AG20443 (cell line): ENCODE measurements around the gene PLCD3.

Experiments used
- DNase-seq: peaks from one replicate; pipeline ENCODE4 v3.0.0; 2012; ENCODE audit warnings: low spot score, mixed read lengths

Gene PLCD3

DNA sequence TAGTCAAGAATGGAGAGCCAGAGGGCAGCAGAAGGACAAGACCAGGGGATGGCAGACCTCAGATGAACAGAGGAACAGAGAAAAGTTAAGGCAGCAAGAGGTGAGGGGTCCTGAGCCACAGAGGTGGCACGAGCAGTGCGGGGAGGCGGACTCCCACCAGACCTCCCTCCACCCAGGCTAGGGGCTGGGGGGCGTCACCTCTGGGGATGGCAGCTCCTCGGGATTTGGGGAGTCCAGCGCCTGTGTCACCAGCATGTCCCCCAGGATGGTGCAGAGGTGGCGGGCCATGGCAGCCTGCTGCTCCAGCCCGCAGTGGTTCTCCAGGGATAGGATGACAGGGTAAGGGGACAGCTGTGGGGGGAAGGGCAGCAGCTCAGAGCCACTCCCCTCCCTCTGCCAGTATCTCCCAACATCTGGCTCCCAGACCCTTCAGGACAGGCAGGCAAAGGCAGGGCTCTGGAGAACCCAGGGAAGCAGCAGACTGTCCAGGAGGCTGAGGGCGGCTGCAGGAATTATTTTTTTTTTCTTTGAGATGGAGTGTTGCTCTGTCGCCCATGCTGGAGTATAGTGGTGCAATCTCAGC is 15.8 kb downstream of the PLCD3 start:
- no peak for DNase-seq

DNA sequence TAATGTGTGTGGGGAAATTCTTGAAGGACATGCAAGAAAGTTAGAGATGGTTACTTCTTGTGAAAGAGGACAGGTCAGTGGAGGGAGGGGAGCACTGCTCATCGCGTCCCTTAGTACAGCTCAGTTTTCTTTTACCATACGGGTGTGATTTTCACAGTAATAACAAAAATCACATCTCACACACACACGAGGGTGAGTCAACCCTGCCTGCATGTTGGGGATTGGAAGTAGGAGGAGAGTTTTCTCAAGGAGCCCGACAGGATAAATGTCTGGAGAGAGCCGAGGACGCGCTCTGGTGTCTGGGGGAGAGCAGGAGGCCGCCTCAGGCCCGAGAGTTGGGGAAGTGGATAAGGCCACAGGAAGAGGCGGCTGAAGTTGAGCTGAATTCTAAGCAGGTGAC is 16.4 kb downstream of the PLCD3 start:
- no peak for DNase-seq

DNA sequence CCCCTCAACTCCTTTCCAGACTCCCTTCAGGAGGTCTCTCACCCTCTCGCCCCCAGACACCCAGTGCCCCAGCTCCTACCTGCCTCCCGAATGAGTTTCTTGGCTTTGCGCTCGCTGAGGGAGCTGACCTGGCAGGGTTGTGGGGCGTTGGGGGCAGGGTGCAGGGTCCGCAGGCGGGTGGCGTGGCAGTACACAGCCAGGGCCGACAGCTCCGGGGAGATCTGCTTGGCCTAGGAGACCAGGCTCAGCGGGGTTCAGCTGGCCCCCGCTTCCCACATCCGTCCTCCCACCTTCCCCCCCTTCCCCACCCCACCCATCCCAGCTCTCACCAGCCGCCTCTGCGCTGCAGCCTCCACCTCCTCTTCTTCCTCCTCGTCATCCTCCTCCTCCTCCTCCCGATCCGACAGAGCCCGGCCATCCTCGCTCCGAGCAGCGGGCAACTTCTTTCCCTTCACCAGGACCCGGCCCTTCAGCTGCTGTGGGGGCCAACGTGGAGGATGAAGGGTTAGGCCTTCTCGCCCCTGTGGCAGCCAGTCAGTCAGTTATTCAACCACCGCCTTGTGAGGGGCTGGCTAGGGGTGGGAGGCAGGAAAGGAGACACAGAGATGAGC is 17.2 kb downstream of the PLCD3 start:
- no peak for DNase-seq

DNA sequence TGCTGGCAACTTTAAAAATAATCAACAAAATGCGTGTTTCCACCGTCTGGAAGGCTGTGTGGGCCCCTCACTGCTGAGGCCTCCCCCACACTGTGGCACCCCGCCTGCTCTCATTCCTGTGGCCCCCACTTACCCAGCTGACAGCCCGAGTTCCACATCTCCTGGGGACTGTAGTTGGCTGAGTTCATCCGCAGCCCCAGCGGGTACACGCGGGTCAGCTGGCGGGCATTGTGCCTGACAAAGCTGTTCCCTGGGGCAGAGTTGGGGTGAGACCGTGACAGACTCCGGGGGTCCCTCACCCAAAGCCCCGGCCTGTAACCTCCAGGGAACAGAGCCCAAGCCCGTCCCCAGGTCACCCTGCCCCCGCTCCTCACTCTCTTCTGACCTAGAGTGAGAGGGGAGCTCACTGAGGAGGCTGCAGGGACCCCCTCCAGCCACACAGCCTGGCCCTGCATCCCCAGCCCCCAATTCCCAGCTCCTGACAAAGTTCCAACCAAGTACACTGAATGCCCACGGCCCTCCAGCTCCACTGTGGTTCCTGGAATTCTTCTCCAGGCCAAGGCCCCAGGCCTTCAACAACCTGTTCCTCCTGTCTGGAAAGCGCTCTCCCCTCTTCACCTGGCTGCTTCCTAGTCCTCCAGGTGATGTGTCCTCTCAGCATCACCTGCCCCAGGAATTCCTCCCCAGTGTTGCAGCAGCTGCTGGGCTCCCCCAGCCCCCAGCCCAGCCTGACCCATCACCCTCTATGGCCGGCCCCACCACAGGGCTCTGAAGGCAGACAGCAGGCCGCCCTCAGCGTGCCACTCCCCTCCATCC is 18.0 kb downstream of the PLCD3 start:
- DNase-seq, result no peak

DNA sequence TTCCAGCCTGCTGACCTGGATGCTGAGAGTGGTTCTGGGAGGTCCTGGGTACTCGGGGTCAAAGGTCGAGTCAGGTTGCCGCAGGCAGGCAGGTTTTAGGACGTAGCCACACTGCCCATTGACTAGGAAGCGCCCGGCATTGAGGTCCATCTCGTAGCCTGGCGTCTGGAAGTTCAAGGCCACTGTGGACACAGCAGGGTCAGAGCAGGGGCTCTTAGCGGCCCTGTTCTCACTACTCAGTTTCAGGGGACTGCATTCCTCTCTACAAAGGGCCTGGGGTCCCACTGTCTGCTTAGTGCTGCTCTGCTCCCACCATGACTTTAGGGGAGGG is 18.9 kb downstream of the PLCD3 start:
- no peak for DNase-seq

DNA sequence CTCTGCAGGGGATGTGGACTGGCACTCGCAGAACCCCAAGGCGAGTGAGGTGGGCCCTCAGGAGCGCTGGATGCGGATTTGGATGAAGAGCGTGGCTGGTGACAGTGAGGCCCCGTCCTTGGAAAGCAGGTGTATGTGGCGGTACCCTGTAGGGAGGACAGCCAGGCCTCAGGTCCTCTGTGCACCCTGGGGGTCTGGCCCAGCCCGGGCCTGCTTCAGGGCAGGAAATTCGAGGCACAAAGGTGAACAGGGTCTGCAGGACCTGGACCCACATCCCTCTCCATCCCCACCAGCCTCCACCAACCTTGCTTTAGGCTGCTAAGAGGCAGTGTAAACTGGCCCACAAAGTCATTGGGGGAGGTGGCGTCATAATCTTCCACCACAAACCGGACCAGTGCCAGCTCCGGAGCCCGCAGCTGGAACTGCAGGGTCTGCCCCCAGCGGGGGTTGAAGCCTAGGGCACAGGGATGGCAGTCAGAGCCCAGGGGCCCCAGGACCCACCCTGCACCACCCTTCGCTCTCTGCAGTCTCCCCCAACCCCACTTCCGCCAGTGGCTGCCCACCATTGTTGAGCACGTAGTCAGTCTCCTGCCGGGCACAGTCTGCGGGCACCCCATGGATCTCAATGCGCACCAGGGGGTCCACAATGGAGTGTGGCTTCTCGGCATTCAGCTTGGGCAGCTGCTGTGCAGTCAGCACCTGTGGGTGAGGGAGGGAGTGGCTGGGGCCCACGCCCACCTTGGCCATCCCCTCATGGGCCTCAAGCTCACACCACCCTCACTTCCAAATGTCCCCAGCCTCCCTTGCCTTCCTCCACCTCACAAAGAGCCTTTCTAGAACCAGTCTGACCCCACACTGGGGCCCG is 19.5 kb downstream of the PLCD3 start:
- no peak for DNase-seq

DNA sequence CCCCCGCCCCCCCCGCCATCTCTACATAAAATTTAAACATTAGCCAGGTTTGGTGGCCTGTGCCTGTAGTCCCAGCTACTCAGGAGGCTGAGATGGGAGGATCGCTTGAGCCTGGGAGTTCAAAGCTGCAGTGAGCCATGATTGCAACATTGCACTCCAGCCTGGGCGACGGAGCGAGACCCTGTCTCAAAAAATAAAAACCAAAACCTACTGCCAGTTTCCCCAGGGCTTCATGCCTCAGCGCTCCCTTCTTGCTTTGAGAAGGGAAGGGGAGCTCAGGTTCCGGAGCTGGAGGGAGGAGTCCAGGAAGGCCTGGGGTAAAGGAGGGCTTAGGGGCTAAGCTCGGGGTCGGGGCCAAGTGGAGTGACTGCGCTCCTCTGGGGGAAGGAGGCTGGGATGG is 20.5 kb downstream of the PLCD3 start:
- no peak for DNase-seq

DNA sequence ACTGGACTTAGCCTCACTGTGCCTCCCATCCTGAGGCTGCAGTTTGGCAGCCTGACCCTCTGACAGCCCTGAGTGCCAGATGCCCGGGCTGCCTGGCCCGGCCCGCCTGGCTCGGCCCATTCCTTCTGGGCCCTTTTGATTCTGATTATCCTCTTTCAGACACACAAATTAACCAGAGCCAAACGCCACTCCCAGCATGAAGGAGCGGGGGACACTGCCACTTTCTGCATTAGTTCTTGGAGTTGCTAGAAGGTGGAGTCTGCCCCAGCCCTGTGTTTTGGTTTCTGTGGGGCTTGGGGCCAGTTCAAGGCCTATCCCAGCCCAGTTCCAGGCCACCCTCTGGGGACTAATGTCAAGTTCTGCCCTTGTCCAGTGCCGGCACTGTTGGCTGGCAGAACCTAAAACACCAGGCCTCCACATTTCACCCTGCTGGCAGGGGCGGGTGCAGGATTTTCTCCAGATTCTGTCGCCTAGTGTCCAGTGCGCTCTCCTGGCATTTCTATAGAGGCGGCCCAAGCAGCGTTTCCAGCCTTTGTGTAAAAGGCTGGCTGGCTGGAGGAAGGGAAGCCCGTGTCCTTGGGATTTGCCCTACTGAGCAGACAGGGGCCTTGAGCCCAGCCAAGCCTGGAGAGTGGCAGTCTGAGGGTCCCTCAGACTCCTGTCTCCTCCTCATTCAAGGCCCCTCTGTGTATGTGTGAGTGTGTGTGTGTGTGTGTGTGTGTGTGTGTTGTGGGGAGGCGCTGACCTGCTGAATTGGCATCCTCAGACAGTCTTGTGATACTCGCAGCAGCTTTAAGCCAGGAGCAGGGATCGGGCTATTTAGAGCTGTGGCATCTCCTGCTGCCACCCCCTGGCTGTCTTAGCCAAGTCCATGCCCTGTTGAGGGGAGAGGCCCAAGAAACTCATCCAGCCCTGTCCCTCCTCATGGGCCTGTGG is 21.4 kb downstream of the PLCD3 start:
- DNase-seq, result peak; percentile 80

DNA sequence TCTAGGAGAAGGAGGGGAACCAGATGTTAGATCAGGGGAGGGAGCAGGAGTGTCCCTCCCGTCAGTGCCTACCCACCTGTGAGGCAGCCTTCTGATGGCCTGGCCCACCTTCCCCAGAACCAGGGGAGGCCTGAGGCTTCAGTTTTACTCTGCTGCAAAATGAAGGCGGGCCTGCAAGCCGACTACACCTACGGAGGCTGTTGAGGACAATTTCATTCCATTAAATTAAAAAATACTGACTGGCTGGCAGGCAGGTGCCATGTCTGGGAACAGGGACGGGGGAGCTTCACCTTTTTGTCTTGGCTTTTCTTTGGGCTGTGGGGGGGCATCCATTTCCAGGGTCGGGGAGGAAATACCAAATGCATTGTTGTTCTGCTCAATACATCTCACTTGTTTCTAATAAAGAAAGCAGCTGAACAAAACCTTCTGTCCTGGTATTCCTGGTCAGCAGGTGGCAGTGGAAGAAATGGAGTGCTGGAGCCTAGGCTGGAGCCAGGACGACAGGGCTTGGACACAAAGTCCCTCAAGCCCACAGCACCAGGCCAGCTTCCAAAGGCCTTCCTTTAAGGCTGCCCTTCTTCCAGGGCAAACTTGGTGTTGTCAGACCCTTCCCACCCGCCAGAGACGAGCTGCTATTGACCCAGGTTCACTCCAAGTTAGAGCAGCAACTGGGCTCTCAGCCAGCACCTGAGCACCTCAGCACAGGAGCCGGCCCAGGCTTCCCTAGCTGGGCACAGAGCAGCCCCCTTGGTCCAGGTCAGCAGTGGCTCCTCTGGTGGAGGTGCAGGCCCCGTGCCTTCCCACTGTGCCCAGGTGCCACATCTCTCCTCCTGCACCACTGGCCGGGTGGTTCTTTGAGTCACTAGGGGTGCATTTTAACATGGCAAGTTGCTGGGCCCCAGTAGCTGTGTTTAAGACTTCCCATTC is 23.5 kb downstream of the PLCD3 start:
- no peak for DNase-seq

DNA sequence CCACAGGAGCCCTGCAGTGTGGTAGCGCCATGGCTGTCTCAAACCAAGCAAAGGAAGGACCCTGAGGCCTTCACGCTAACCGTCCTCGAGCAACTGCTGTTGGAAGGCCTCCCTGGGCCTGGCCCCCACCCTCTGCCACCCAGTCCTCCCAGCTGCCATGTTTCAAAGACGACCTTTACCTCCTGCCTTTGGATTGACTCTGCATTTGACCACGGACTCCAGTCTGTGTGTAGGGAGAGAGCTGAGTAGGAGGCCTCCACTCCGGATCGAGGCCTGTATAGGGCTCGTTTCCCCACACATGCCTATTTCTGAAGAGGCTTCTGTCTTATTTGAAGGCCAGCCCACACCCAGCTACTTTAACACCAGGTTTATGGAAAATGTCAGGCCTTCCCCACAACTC is 24.3 kb downstream of the PLCD3 start:
- no peak for DNase-seq

DNA sequence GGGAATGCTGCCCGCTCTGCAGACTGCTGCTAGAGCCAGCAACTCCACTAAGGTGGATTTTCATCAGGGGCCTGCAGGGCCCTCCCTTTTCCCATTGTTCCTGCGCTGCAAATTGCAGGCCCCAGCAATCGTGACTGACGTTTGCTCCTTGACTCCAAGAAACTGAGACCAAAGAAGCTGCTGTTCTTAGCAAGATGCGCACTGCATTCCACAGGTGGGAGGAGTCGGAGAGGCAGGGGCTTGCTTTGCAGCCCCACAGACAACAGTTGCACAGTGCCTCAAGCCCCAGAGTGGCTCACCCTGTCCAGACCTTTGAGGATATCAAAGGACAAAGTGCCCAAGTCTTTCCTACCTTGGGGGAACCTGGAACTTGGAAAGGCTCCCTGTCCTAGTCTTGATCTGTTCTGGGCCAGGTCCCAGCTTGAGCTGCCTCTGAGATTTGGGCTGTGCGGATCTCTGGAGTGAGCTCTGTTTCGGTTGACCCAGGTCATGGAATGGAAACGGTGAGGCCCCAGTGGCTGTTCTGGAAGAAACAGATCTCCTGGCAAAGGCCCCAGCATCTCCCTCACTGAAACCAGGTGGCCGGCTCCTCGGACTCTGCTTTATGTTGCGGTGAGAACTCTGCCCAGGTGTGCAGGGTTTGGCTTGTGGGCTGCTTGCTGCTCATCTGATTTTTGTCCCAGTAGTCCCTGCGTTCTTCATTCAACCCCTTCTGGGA is 24.9 kb downstream of the PLCD3 start:
- DNase-seq, result no peak

DNA sequence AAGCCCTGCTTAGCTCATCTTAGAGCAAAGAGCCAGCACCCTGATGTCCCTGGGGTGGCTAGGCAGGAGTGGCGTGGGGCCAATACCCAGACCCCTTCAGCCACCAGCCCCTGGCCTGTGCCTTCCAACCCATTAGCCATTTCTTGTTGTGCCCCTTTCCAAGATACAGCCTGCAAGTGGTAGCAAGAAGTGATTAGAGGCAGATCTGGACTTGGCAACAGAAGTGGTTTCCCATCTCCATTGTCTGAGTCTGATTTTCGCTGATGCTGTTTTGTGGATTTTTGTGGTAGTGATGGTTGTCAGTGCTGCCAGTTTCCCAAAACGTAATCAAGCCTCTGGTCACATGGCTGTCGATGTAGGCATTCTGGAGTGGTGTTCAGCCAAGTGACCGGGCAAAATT is 25.7 kb downstream of the PLCD3 start:
- DNase-seq, result no peak

DNA sequence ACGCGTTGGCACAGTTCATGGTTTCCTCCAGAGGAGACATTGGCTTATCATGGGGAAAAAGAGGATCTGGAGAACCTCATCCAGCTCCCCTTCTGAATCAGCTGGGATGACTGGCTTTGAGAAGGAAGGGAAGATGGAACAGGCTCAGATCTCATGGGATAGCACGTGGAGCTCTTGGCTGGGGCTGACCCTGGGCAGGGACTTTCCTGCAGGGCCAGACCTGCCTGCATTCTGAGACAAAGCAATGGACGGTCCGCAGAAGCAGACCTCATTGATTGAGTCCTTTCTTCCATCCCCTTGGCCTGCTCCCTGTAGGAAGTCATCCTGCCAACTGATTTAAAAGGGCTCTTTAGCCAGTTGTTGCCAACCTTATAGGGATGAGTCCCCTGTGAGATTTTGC is 26.2 kb downstream of the PLCD3 start:
- DNase-seq, result no peak

DNA sequence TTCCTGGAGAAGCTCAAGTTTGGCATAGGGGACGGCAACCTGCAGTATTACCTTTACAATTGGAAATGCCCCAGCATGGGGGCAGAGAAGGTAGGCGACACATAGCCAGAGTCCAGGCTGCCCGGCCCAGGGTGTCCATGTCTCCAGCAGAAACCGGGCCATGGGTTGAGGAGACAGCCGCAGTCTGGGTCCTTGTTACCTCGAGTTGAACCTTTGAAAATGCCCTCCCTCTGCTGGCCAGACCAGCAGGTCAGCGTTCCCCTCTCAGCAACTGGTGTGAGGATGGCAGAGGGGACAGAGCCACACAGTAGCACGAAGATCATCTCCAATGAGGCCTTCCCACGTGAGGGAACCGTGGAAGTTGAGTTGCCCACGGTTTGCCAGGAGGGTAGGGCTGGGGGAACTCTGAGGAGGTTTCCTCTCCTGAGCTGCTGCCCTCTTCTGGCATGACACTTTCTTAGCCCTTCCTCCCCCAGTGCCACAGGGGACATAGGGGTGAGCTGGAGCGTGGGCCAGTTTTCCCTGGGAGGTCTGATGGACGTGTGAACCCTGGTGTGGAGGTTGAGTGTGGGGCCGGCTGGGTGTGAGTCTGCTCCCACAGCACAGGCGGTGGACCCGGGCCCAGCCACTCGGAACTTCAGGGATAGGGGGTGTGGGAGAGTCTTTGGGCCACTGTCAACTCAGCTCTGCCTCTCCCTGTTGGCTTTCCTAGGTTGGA is 27.2 kb downstream of the PLCD3 start:
- no peak for DNase-seq

DNA sequence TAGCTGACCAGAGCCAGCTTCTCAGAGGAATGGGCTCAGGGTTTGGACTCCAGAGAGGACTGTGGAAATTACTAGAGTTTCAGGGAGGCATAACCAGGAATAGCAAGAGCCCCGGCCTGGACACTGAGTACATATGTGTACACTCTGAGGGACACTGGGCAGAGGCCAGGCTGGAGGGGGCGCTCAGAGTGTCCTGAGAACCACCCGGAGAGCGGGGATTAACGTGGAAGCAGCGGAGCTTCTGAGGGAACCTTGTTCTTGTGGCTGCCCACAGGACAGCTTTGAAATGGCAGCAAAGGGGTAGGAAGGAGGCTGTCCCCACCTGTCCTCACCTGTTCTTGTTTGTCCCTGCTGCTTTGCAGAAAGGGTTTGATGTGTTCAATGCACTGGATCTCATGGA is 27.8 kb downstream of the PLCD3 start:
- no peak for DNase-seq

DNA sequence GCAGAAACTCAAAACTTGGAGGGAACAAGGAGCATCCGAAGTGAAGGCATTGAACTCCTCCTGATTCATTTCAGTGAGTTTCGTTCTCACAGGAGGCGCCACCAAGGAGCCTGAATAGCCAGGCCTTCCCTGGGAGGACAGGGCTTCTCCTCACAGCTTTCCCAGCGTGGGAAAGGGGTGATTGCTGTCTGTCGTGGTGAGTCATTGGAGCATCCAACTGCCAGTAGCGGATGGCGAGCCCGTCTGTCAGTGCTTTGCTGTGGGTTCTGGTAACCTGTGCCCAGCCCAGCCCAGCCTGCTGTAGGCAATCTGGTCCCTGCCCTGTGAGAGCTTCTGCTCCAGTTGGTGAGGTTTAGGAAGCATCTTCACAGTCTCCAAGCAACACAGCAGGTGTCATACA is 28.3 kb downstream of the PLCD3 start:
- no peak for DNase-seq

DNA sequence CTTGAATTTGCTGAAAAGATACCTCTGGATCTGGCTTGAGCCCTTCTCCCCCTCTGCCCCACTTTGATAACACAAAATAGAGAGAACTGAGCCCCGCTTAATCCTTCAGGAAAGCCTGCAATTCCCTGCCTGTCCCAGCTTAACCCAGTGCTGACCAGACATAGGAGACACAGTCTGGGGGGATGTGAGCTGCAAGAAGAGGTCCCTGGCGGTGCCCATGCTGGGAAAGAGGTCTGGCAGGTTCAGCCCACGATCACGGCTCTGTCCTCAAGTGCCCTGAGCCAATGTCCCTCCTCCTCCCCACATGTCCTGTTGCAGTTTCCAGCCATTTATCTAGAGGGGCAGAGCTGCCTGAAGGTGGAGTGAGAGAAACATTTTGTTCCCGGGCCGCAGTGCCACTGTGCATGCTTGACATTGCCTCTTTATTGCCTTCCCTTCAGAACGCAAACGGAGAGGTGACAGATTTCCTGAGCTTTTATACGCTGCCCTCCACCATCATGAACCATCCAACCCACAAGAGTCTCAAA is 29.0 kb downstream of the PLCD3 start:
- DNase-seq, result no peak

DNA sequence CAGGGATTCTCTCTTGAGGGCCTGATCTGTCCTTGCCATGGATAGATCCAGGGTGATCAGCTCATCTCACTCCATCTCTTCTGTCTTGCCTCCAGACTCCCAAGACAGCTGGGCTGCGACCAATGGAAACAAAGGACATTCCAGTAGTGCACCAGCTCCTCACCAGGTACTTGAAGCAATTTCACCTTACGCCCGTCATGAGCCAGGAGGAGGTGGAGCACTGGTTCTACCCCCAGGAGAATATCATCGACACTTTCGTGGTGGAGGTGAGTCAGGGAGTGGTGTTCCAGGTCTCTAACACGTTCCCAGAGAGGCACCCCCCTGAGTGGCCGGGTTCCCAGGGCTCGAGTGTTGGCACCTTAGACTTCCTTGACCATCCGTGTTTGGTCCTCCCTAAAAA is 29.5 kb downstream of the PLCD3 start:
- DNase-seq, result no peak
